ENCODE results near the gene SYNM. TPM values are rescaled to one million over a fixed set of nuclear protein-coding genes. Genes with fewer than 3 reads are reported as not detected.

Gene SYNM
- polyA plus RNA-seq, 1 experiment: 1.8 TPM

- no peak for DNase-seq (ENCODE audit: low read depth)
- no peaks in the 10 kb centered on the region for H3K36me3 ChIP-seq (ENCODE audit: control insufficient read depth, insufficient read depth, low read length)
- no peak overlapping the region for H3K4me3 ChIP-seq (ENCODE audit: low read depth, low read length)
- H3K27me3 ChIP-seq (ENCODE audit: control insufficient read depth, insufficient read depth, low read length): peaks cover 2% of the 10 kb centered on the region; the same call in 1 of the 2 replicates
- POLR2A ChIA-PET: no interaction called here
- TF ChIP-seq, protein P1, sequence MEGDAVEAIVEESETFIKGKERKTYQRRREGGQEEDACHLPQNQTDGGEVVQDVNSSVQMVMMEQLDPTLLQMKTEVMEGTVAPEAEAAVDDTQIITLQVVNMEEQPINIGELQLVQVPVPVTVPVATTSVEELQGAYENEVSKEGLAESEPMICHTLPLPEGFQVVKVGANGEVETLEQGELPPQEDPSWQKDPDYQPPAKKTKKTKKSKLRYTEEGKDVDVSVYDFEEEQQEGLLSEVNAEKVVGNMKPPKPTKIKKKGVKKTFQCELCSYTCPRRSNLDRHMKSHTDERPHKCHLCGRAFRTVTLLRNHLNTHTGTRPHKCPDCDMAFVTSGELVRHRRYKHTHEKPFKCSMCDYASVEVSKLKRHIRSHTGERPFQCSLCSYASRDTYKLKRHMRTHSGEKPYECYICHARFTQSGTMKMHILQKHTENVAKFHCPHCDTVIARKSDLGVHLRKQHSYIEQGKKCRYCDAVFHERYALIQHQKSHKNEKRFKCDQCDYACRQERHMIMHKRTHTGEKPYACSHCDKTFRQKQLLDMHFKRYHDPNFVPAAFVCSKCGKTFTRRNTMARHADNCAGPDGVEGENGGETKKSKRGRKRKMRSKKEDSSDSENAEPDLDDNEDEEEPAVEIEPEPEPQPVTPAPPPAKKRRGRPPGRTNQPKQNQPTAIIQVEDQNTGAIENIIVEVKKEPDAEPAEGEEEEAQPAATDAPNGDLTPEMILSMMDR (IDR thresholded peaks at IDR 0.05; ENCODE audit: insufficient read depth, low read depth, low read length): no peak
- CTCF ChIA-PET: interaction anchor here (0.6 to 7.0 kb wide), 35 partner anchors 9 to 647 kb away, joined by 3 to 88 read pairs (median 4); partner anchors contain the start of gene PGPEP1L
Measured at GRCh38 chr15:99076109-99076508, 28.8 kb upstream of the SYNM start.

GRCh38 chr15:99076555-99077308 is 28.1 kb upstream of the SYNM start:
- TF ChIP-seq, protein P1 (IDR thresholded peaks at IDR 0.05; ENCODE audit: insufficient read depth, low read depth, low read length): peak; percentile 83
- peak overlapping the region; percentile 2; the same call in 1 of the 2 replicates for H3K4me3 ChIP-seq (ENCODE audit: low read depth, low read length)
- DNase-seq (ENCODE audit: low read depth): peak; percentile 35
- CTCF ChIA-PET: interaction anchor here (0.6 to 7.0 kb wide), 39 partner anchors 9 to 648 kb away, joined by 3 to 88 read pairs (median 4); partner anchors contain the start of gene PGPEP1L
- no peaks in the 10 kb centered on the region for H3K36me3 ChIP-seq (ENCODE audit: control insufficient read depth, insufficient read depth, low read length)
- POLR2A ChIA-PET: no interaction called here
- peaks cover 2% of the 10 kb centered on the region; the same call in 1 of the 2 replicates for H3K27me3 ChIP-seq (ENCODE audit: control insufficient read depth, insufficient read depth, low read length)

GRCh38 chr15:99082798-99083197 is 22.1 kb upstream of the SYNM start:
- DNase-seq (ENCODE audit: low read depth): no peak
- no peak overlapping the region for H3K4me3 ChIP-seq (ENCODE audit: low read depth, low read length)
- CTCF ChIA-PET: interaction anchor here (1.2 to 2.2 kb wide), 2 partner anchors 12 to 18 kb away, joined by 3 to 7 read pairs; no protein-coding TSS in a partner anchor
- POLR2A ChIA-PET: no interaction called here
- TF ChIP-seq, protein P1 (IDR thresholded peaks at IDR 0.05; ENCODE audit: insufficient read depth, low read depth, low read length): no peak
- no peaks in the 10 kb centered on the region for H3K36me3 ChIP-seq (ENCODE audit: control insufficient read depth, insufficient read depth, low read length)
- H3K27me3 ChIP-seq (ENCODE audit: control insufficient read depth, insufficient read depth, low read length): no peaks in the 10 kb centered on the region

- POLR2A ChIA-PET: no interaction called here
- no peaks in the 10 kb centered on the region for H3K36me3 ChIP-seq (ENCODE audit: control insufficient read depth, insufficient read depth, low read length)
- H3K27me3 ChIP-seq (ENCODE audit: control insufficient read depth, insufficient read depth, low read length): no peaks in the 10 kb centered on the region
- DNase-seq (ENCODE audit: low read depth): no peak
- TF ChIP-seq, protein P1 (IDR thresholded peaks at IDR 0.05; ENCODE audit: insufficient read depth, low read depth, low read length): no peak
- CTCF ChIA-PET: interaction anchor here (1.5 to 1.7 kb wide), 2 partner anchors 16 to 564 kb away, joined by 4 to 7 read pairs; no protein-coding TSS in a partner anchor
- H3K4me3 ChIP-seq (ENCODE audit: low read depth, low read length): no peak overlapping the region
Measured at GRCh38 chr15:99084965-99085364, 19.9 kb upstream of the SYNM start.

Data from BJ (cell line).